Mesendoderm (in vitro differentiated cells): ENCODE results near the gene GNAQ.

ENCODE experiments used
- DNase-seq: peaks from one replicate; pipeline ENCODE4 v3.0.0; 2013
- H2AK5ac ChIP-seq: 2 replicates; pipeline ENCODE4 v1.6.1; 2013; ENCODE audit warnings: low read length, inconsistent platforms
- H2BK120ac ChIP-seq: 2 replicates; pipeline ENCODE4 v1.6.1; 2013; ENCODE audit warnings: low read depth, mild to moderate bottlenecking, low read length, moderate library complexity, mixed read lengths
- H2BK15ac ChIP-seq: replicated peaks from 2 replicates; pipeline ENCODE4 v1.6.1; 2013; ENCODE audit warnings: low read depth, mild to moderate bottlenecking, moderate library complexity
- H2BK5ac ChIP-seq: 2 replicates; pipeline ENCODE4 v1.6.1; 2013; ENCODE audit warnings: low read length, inconsistent platforms
- H3K18ac ChIP-seq: 2 replicates; pipeline ENCODE4 v1.6.1; 2013; ENCODE audit warnings: mild to moderate bottlenecking, low read length, mixed read lengths
- H3K23ac ChIP-seq: one replicate; pipeline ENCODE4 v1.6.1; 2013; ENCODE audit warnings: low read length
- H3K27ac ChIP-seq: 2 replicates; pipeline ENCODE4 v1.5.1; 2013; ENCODE audit warnings: low read depth, mild to moderate bottlenecking, inconsistent platforms, low read length, moderate library complexity
- H3K27me3 ChIP-seq: 2 replicates; pipeline ENCODE4 v1.6.1; 2013; ENCODE audit warnings: low read length, control low read depth, mild to moderate bottlenecking, inconsistent platforms; ENCODE audit not compliant: insufficient read depth, poor library complexity
- H3K36me3 ChIP-seq: 2 replicates; pipeline ENCODE4 v1.6.1; 2013; ENCODE audit warnings: low read length, inconsistent platforms; ENCODE audit not compliant: control insufficient read depth, insufficient read depth
- H3K4ac ChIP-seq: one replicate; pipeline ENCODE4 v1.6.1; 2013; ENCODE audit warnings: low read depth, mild to moderate bottlenecking, low read length, moderate library complexity
- H3K4me1 ChIP-seq: 2 replicates; pipeline ENCODE4 v1.6.1; 2013; ENCODE audit warnings: low read depth, low read length, inconsistent platforms; ENCODE audit not compliant: control insufficient read depth
- H3K4me2 ChIP-seq: 2 replicates; pipeline ENCODE4 v1.6.1; 2013; ENCODE audit warnings: low read length
- H3K4me3 ChIP-seq: 2 replicates; pipeline ENCODE4 v1.5.1; 2013; ENCODE audit warnings: mild to moderate bottlenecking, low read length
- H3K56ac ChIP-seq: one replicate; pipeline ENCODE4 v1.6.1; 2013; ENCODE audit warnings: low read length
- H3K79me1 ChIP-seq: 2 replicates; pipeline ENCODE4 v1.6.1; 2013; ENCODE audit warnings: low read length, inconsistent platforms
- H3K79me2 ChIP-seq: 2 replicates; pipeline ENCODE4 v1.6.1; 2013; ENCODE audit warnings: mild to moderate bottlenecking, low read length; ENCODE audit not compliant: control insufficient read depth, insufficient read depth
- H3K9ac ChIP-seq: 2 replicates; pipeline ENCODE4 v1.6.1; 2013; ENCODE audit warnings: low read length, inconsistent platforms
- H4K5ac ChIP-seq: one replicate; pipeline ENCODE4 v1.6.1; 2013; ENCODE audit warnings: low read length
- H4K8ac ChIP-seq: one replicate; pipeline ENCODE4 v1.6.1; 2013; ENCODE audit warnings: low read depth, mild to moderate bottlenecking, control low read depth, low read length, moderate library complexity
- WGBS: extraction: QIAGEN DNeasy Blood & Tissue Kit; methylation state at CpG from one replicate; pipeline ENCODE4 v1.1.7; 2013; ENCODE audit warnings: low lambda C conversion rate, missing lambda C conversion rate; ENCODE audit not compliant: insufficient coverage; ENCODE audit errors: extremely low coverage; 5-methylcytosine and 5-hydroxymethylcytosine counted together

Gene GNAQ

GRCh38 chr9:77772646-77773045 lies 259.0 kb downstream of the GNAQ start:
- Histone ChIP-seq H2AK5ac (no peak overlapping the region), H3K4me3 (no peak overlapping the region), H2BK120ac (no peak overlapping the region), H3K4me2 (no peak overlapping the region), H4K5ac (no peak overlapping the region), H3K4me1 (no peaks in the 10 kb centered on the region), H3K4ac (no peak overlapping the region), H3K79me2 (no peaks in the 10 kb centered on the region), H3K27ac (no peak overlapping the region), H3K18ac (no peak overlapping the region), H3K9ac (no peak overlapping the region), H4K8ac (no peak overlapping the region), H3K23ac (no peak overlapping the region), H3K79me1 (peaks cover 3% of the 10 kb centered on the region), H2BK5ac (no peak overlapping the region), H3K27me3 (no peaks in the 10 kb centered on the region), H3K56ac (no peak overlapping the region), H2BK15ac (no peak overlapping the region), H3K36me3 (no peaks in the 10 kb centered on the region)
- WGBS = no CpG with 5 or more reads among the region's 5 CpGs
- DNase-seq = no peak

GRCh38 chr9:77771171-77771570 lies 260.4 kb downstream of the GNAQ start:
- no peak overlapping the region for H2BK5ac ChIP-seq
- H3K79me2 ChIP-seq = no peaks in the 10 kb centered on the region
- H3K4ac ChIP-seq = no peak overlapping the region
- no peak overlapping the region for H3K18ac ChIP-seq
- H4K5ac ChIP-seq = no peak overlapping the region
- H3K9ac ChIP-seq = no peak overlapping the region
- H2BK120ac ChIP-seq = no peak overlapping the region
- H3K4me1 ChIP-seq = no peaks in the 10 kb centered on the region
- H3K79me1 ChIP-seq = peaks cover 3% of the 10 kb centered on the region
- no peaks in the 10 kb centered on the region for H3K36me3 ChIP-seq
- no peaks in the 10 kb centered on the region for H3K27me3 ChIP-seq
- H3K56ac ChIP-seq = no peak overlapping the region
- H2BK15ac ChIP-seq = no peak overlapping the region
- no peak overlapping the region for H3K4me3 ChIP-seq
- H3K27ac ChIP-seq = no peak overlapping the region
- H3K4me2 ChIP-seq = no peak overlapping the region
- WGBS = no CpG with 5 or more reads among the region's 3 CpGs
- H3K23ac ChIP-seq = no peak overlapping the region
- no peak overlapping the region for H2AK5ac ChIP-seq
- no peak for DNase-seq
- H4K8ac ChIP-seq = no peak overlapping the region

GRCh38 chr9:77770340-77770739 lies 261.3 kb downstream of the GNAQ start:
- no peak overlapping the region for H3K4me2 ChIP-seq
- WGBS = no CpG with 5 or more reads among the region's 6 CpGs

GRCh38 chr9:77769246-77769645 lies 262.4 kb downstream of the GNAQ start:
- H4K8ac ChIP-seq = no peak overlapping the region
- no CpG with 5 or more reads among the region's 5 CpGs for WGBS

More at GRCh38 chr9:77770340-77770739, 261.3 kb downstream of the GNAQ start:
- no peak overlapping the region for H4K5ac ChIP-seq
- no peak overlapping the region for H2BK120ac ChIP-seq
- H3K18ac ChIP-seq = no peak overlapping the region
- H2BK15ac ChIP-seq = no peak overlapping the region
- H3K27me3 ChIP-seq = no peaks in the 10 kb centered on the region
- no peak overlapping the region for H3K4me3 ChIP-seq
- H3K4ac ChIP-seq = no peak overlapping the region
- H3K36me3 ChIP-seq = no peaks in the 10 kb centered on the region
- H3K9ac ChIP-seq = no peak overlapping the region
- H3K4me1 ChIP-seq = no peaks in the 10 kb centered on the region
- no peaks in the 10 kb centered on the region for H3K79me2 ChIP-seq
- H3K56ac ChIP-seq = no peak overlapping the region
- no peak overlapping the region for H3K27ac ChIP-seq
- no peak overlapping the region for H3K23ac ChIP-seq
- no peak overlapping the region for H2AK5ac ChIP-seq
- H3K79me1 ChIP-seq = peaks cover 3% of the 10 kb centered on the region
- no peak overlapping the region for H4K8ac ChIP-seq
- no peak overlapping the region for H2BK5ac ChIP-seq
- DNase-seq = no peak

GRCh38 chr9:77766587-77766986 lies 265.0 kb downstream of the GNAQ start:
- no peak overlapping the region for H3K23ac ChIP-seq
- H2BK5ac ChIP-seq = no peak overlapping the region
- no peak overlapping the region for H3K56ac ChIP-seq
- no peaks in the 10 kb centered on the region for H3K79me2 ChIP-seq
- no peak overlapping the region for H3K4ac ChIP-seq
- H2BK15ac ChIP-seq = no peak overlapping the region
- no peak overlapping the region for H3K27ac ChIP-seq
- no peak overlapping the region for H3K4me2 ChIP-seq
- no peaks in the 10 kb centered on the region for H3K36me3 ChIP-seq
- no peaks in the 10 kb centered on the region for H3K79me1 ChIP-seq
- no peak overlapping the region for H3K9ac ChIP-seq
- no peaks in the 10 kb centered on the region for H3K4me1 ChIP-seq
- no peak overlapping the region for H2AK5ac ChIP-seq
- no peak overlapping the region for H4K5ac ChIP-seq
- DNase-seq = no peak
- H4K8ac ChIP-seq = no peak overlapping the region
- WGBS = no CpG with 5 or more reads among the region's 3 CpGs
- H3K18ac ChIP-seq = no peak overlapping the region
- no peak overlapping the region for H2BK120ac ChIP-seq
- H3K4me3 ChIP-seq = no peak overlapping the region
- no peaks in the 10 kb centered on the region for H3K27me3 ChIP-seq

More at GRCh38 chr9:77769246-77769645, 262.4 kb downstream of the GNAQ start:
- H2BK120ac ChIP-seq = no peak overlapping the region
- no peak overlapping the region for H2BK15ac ChIP-seq
- no peaks in the 10 kb centered on the region for H3K4me1 ChIP-seq
- H2AK5ac ChIP-seq = no peak overlapping the region
- no peak overlapping the region for H3K23ac ChIP-seq
- peaks cover 3% of the 10 kb centered on the region for H3K79me1 ChIP-seq
- no peak overlapping the region for H3K9ac ChIP-seq
- no peak overlapping the region for H3K27ac ChIP-seq
- H3K79me2 ChIP-seq = no peaks in the 10 kb centered on the region
- no peaks in the 10 kb centered on the region for H3K36me3 ChIP-seq
- no peaks in the 10 kb centered on the region for H3K27me3 ChIP-seq
- DNase-seq = no peak
- H3K4me2 ChIP-seq = no peak overlapping the region
- H2BK5ac ChIP-seq = no peak overlapping the region
- no peak overlapping the region for H4K5ac ChIP-seq
- H3K4me3 ChIP-seq = no peak overlapping the region
- H3K56ac ChIP-seq = no peak overlapping the region
- H3K18ac ChIP-seq = no peak overlapping the region
- no peak overlapping the region for H3K4ac ChIP-seq

GRCh38 chr9:77765781-77766259 lies 265.8 kb downstream of the GNAQ start:
- H3K36me3 ChIP-seq = no peaks in the 10 kb centered on the region
- H3K79me2 ChIP-seq = no peaks in the 10 kb centered on the region
- DNase-seq = no peak
- H3K4me1 ChIP-seq = no peaks in the 10 kb centered on the region
- no peak overlapping the region for H3K18ac ChIP-seq
- H3K9ac ChIP-seq = no peak overlapping the region
- H3K4me2 ChIP-seq = no peak overlapping the region
- no peak overlapping the region for H3K4ac ChIP-seq
- H4K5ac ChIP-seq = no peak overlapping the region
- no peak overlapping the region for H3K23ac ChIP-seq
- H2AK5ac ChIP-seq = no peak overlapping the region
- no peak overlapping the region for H4K8ac ChIP-seq
- no peak overlapping the region for H3K56ac ChIP-seq
- H3K27me3 ChIP-seq = no peaks in the 10 kb centered on the region
- H2BK15ac ChIP-seq = no peak overlapping the region
- no peak overlapping the region for H2BK120ac ChIP-seq
- WGBS = no CpG with 5 or more reads among the region's 2 CpGs
- no peak overlapping the region for H3K27ac ChIP-seq
- H3K4me3 ChIP-seq = no peak overlapping the region
- H3K79me1 ChIP-seq = no peaks in the 10 kb centered on the region
- no peak overlapping the region for H2BK5ac ChIP-seq
